ENCODE measurements around the gene SIGLEC11.
"Not testable (repeated sequence)": the region's sequence is repeated elsewhere in the genome, so short reads cannot be mapped to it uniquely, and the experiment has no call there.

Gene SIGLEC11

GRCh38 chr19:49929611-49930482 lies 31.1 kb downstream of the SIGLEC11 start:
- peak; percentile 89 to 92 (median 92) for DNase-seq
- H3K27ac ChIP-seq (ENCODE audit: insufficient read depth, low read length, poor library complexity, severe bottlenecking): peak overlapping the region; percentile 94
- peaks cover 24% of the 10 kb centered on the region for H3K4me1 ChIP-seq (ENCODE audit: control insufficient read depth, insufficient read depth, low read length, poor library complexity, severe bottlenecking)
- H3K9me3 ChIP-seq (ENCODE audit: control insufficient read depth, low read length): no peaks in the 10 kb centered on the region
- no peaks in the 10 kb centered on the region for H3K27me3 ChIP-seq (replicated peaks; ENCODE audit: control insufficient read depth, insufficient read depth, low read length, poor library complexity, severe bottlenecking)
- H3K4me3 ChIP-seq (ENCODE audit: insufficient read depth, low read depth, low read length, poor library complexity, severe bottlenecking): peak overlapping the region; percentile 81
- H3K36me3 ChIP-seq (ENCODE audit: control insufficient read depth, insufficient read depth, low read length): peaks cover 7% of the 10 kb centered on the region

DNA sequence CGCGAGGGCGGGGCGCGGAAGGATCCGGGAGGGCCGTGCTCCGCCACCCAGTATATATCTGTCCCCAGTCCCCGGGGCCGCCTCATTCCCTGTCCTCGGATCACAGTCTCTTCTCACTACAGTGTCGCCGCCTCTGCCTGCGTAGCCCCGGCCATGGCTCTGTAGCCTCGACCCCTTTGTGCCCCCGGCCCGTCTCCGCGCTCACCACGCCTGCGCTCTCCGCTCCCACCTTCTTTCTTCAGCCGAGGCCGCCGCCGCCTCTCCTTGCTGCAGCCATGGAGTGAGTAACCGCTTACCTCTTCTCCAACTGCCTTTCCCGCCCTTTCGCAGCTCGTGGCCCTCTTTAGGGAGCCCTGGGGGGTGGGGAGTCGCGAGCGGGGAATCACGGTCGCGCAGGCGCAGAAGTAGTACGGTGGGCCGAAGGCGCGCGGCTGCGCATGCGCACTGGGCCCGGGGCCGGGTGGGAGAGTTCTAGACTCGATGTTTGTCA lies 31.8 kb downstream of the SIGLEC11 start, which contains the start of the genes ATF5 and NUP62:
Gene ATF5, plus strand, starts transcription at position 85 of the 490 bp plus-strand sequence. CDS start 1,646 bp downstream, outside the sequence.
Gene NUP62, minus strand, starts transcription at position 384 of the 490 bp plus-strand sequence. CDS start 19,697 bp downstream, outside the sequence.
- DNase-seq: peak; percentile 82 to 89 (median 87)
- Histone ChIP-seq H3K4me3 (ENCODE audit: insufficient read depth, low read depth, low read length, poor library complexity, severe bottlenecking) (peak within 1 kb of the TSS; percentile 81), H3K27ac (ENCODE audit: insufficient read depth, low read length, poor library complexity, severe bottlenecking) (peak within 1 kb of the TSS; percentile 94), H3K27me3 (replicated peaks; ENCODE audit: control insufficient read depth, insufficient read depth, low read length, poor library complexity, severe bottlenecking) (no peaks in the 10 kb centered on the region), H3K36me3 (ENCODE audit: control insufficient read depth, insufficient read depth, low read length) (peaks cover 13% of the 10 kb centered on the region), H3K9me3 (ENCODE audit: control insufficient read depth, low read length) (no peaks in the 10 kb centered on the region), H3K4me1 (ENCODE audit: control insufficient read depth, insufficient read depth, low read length, poor library complexity, severe bottlenecking) (peaks cover 24% of the 10 kb centered on the region)

DNA sequence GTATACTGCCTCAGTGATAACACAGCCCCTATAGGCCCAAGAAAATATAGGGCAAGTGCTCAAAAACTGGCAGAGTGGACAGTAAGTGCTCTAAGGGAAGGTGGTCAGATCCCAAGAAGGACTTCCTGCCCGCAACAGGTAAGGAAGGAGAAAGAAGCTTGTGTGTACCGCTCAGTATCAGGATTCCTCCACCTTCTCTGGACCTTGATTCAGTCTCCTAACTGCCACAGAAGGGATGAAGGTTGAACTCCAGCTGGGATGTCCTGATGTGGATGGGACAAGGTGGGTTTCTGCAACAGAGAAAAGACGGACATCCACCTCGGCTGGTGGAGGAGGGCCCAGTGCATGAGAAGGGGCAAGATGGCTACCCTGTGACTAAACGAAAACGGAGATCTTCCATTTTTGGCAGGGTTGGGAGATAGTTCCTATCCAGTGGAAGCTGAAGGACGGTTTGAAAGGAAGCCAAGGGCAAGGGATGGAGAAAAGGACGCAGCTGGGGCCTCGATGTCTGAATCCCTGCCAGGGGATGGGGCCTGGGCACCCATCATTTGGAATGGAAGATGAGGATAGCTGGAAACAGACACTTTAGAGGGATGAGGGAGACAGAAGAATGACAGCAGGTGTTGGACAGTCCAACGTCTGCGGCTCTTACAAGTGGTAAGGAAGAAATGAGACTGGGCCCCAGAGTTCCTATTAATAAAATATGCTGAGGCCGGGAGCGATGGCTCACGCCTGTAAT lies 33.3 kb downstream of the SIGLEC11 start:
- Histone ChIP-seq H3K4me1 (ENCODE audit: control insufficient read depth, insufficient read depth, low read length, poor library complexity, severe bottlenecking) (peaks cover 21% of the 10 kb centered on the region), H3K36me3 (ENCODE audit: control insufficient read depth, insufficient read depth, low read length) (peaks cover 25% of the 10 kb centered on the region), H3K9me3 (ENCODE audit: control insufficient read depth, low read length) (no peaks in the 10 kb centered on the region), H3K27ac (ENCODE audit: insufficient read depth, low read length, poor library complexity, severe bottlenecking) (no peak overlapping the region), H3K4me3 (ENCODE audit: insufficient read depth, low read depth, low read length, poor library complexity, severe bottlenecking) (peak overlapping the region; percentile 14), H3K27me3 (replicated peaks; ENCODE audit: control insufficient read depth, insufficient read depth, low read length, poor library complexity, severe bottlenecking) (no peaks in the 10 kb centered on the region)
- DNase-seq: no peak

GRCh38 chr19:49926515-49926914 lies 34.5 kb downstream of the SIGLEC11 start:
- Histone ChIP-seq H3K9me3 (ENCODE audit: control insufficient read depth, low read length) (no peaks in the 10 kb centered on the region), H3K36me3 (ENCODE audit: control insufficient read depth, insufficient read depth, low read length) (peaks cover 33% of the 10 kb centered on the region), H3K27ac (ENCODE audit: insufficient read depth, low read length, poor library complexity, severe bottlenecking) (no peak overlapping the region), H3K27me3 (replicated peaks; ENCODE audit: control insufficient read depth, insufficient read depth, low read length, poor library complexity, severe bottlenecking) (no peaks in the 10 kb centered on the region), H3K4me1 (ENCODE audit: control insufficient read depth, insufficient read depth, low read length, poor library complexity, severe bottlenecking) (peaks cover 23% of the 10 kb centered on the region), H3K4me3 (ENCODE audit: insufficient read depth, low read depth, low read length, poor library complexity, severe bottlenecking) (no peak overlapping the region)
- DNase-seq: no peak

DNA sequence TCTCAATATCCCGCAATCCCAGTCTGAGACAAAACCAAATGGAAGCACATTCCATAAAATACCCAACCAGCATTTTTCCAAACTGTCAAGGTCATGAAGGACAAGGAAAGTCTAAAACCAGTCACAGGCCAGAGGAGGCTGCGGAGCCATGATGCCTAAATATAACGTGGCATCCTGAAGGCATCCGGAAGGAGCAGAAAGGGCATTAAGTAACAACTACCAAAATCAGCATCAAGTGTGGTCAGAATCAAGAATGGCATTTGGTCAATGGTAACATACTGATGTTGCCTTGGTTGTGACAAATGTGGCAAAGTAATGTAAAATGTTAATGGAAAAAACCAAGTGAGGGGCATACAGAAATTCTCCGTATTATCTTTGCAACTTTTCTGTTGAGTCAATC lies 35.5 kb downstream of the SIGLEC11 start:
- Histone ChIP-seq H3K27me3 (replicated peaks; ENCODE audit: control insufficient read depth, insufficient read depth, low read length, poor library complexity, severe bottlenecking) (no peaks in the 10 kb centered on the region), H3K9me3 (ENCODE audit: control insufficient read depth, low read length) (no peaks in the 10 kb centered on the region), H3K36me3 (ENCODE audit: control insufficient read depth, insufficient read depth, low read length) (peaks cover 33% of the 10 kb centered on the region), H3K27ac (ENCODE audit: insufficient read depth, low read length, poor library complexity, severe bottlenecking) (no peak overlapping the region), H3K4me3 (ENCODE audit: insufficient read depth, low read depth, low read length, poor library complexity, severe bottlenecking) (no peak overlapping the region), H3K4me1 (ENCODE audit: control insufficient read depth, insufficient read depth, low read length, poor library complexity, severe bottlenecking) (peaks cover 23% of the 10 kb centered on the region)
- no peak for DNase-seq

DNA sequence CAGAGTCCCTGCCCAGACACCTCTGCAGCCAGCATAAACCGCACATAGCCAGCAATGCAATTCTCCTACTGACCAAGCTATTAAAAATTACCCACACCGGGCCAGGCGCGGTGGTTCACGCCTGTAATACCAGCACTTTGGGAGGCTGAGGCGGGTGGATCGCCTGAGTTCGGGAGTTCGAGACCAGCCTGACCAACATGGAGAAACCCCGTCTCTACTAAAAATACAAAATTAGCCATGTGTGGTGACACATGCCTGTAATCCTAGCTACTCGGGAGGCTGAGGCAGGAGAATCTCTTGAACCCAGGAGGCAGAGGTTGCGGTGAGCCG lies 36.1 kb downstream of the SIGLEC11 start:
- Histone ChIP-seq H3K4me1 (ENCODE audit: control insufficient read depth, insufficient read depth, low read length, poor library complexity, severe bottlenecking) (peaks cover 20% of the 10 kb centered on the region), H3K36me3 (ENCODE audit: control insufficient read depth, insufficient read depth, low read length) (peaks cover 33% of the 10 kb centered on the region)
- not testable (repeated sequence) for H3K27me3 ChIP-seq (replicated peaks; ENCODE audit: control insufficient read depth, insufficient read depth, low read length, poor library complexity, severe bottlenecking); H3K4me3 ChIP-seq (ENCODE audit: insufficient read depth, low read depth, low read length, poor library complexity, severe bottlenecking); H3K27ac ChIP-seq (ENCODE audit: insufficient read depth, low read length, poor library complexity, severe bottlenecking); H3K9me3 ChIP-seq (ENCODE audit: control insufficient read depth, low read length); DNase-seq

GRCh38 chr19:49924004-49924880 lies 36.7 kb downstream of the SIGLEC11 start:
- Histone ChIP-seq H3K4me1 (ENCODE audit: control insufficient read depth, insufficient read depth, low read length, poor library complexity, severe bottlenecking) (peaks cover 20% of the 10 kb centered on the region), H3K27ac (ENCODE audit: insufficient read depth, low read length, poor library complexity, severe bottlenecking) (no peak overlapping the region), H3K9me3 (ENCODE audit: control insufficient read depth, low read length) (no peaks in the 10 kb centered on the region), H3K4me3 (ENCODE audit: insufficient read depth, low read depth, low read length, poor library complexity, severe bottlenecking) (no peak overlapping the region), H3K36me3 (ENCODE audit: control insufficient read depth, insufficient read depth, low read length) (peaks cover 36% of the 10 kb centered on the region), H3K27me3 (replicated peaks; ENCODE audit: control insufficient read depth, insufficient read depth, low read length, poor library complexity, severe bottlenecking) (no peaks in the 10 kb centered on the region)
- DNase-seq: no peak

DNA sequence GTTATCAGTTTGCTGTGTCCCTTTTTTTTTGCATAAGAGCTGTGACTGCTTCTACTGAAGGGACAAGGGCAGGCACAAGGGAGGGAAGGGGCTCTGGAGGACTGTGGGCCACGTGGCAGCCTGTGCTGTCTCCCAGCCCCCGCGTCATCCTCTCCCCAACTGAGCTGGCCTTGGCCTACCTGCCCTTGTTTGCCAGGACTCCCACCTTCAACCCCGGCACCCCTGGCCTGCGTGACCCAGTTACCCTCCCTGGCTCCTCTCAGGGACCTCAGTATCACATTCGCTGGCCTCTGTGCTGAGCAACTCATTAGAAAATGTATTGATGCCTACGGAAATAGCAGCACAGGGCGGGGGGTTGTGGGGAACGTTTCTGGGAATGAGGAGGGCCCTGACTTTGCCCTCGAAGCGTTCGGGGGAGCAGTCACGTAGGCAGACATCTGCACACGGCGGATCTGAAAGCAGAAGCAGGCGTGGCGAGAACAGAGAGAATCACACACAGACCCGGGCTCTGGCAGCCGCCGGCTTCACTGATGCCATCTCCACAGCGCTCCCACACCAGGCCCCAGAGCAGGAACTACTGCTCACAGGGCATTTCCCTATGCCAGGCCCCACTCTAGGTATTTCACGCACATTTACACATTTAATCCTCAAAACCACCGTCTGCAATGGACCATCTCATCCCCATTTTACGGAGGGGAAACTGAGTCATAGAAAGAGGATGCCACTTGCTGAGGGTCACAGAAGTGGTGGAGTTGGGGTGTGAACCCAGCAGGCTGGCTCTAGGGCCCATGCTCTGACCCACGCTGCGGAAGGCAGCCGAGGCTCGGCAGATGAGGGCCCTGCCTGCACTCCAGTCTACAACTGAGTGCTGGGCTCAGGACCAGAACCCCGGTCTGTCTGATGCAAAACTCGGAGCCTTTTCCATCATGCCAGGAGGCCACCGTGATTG lies 37.6 kb downstream of the SIGLEC11 start:
- Histone ChIP-seq H3K36me3 (ENCODE audit: control insufficient read depth, insufficient read depth, low read length) (peaks cover 42% of the 10 kb centered on the region), H3K4me1 (ENCODE audit: control insufficient read depth, insufficient read depth, low read length, poor library complexity, severe bottlenecking) (peaks cover 16% of the 10 kb centered on the region), H3K9me3 (ENCODE audit: control insufficient read depth, low read length) (no peaks in the 10 kb centered on the region), H3K4me3 (ENCODE audit: insufficient read depth, low read depth, low read length, poor library complexity, severe bottlenecking) (no peak overlapping the region), H3K27me3 (replicated peaks; ENCODE audit: control insufficient read depth, insufficient read depth, low read length, poor library complexity, severe bottlenecking) (no peaks in the 10 kb centered on the region), H3K27ac (ENCODE audit: insufficient read depth, low read length, poor library complexity, severe bottlenecking) (no peak overlapping the region)
- DNase-seq: no peak
